Calu3 (cell line): ENCODE measurements around the gene CAPN3. TPM values are rescaled to one million over a fixed set of nuclear protein-coding genes. Genes with fewer than 3 reads are reported as not detected.

ENCODE experiments used
- BruUV-seq: library from RNA; stranded (reverse); fragments of 400-500 nt; replicated peaks from 2 replicates; lab custom pipeline; 2021; lab: Mats Ljungman, UMichigan
- CTCF ChIA-PET: fragments of 300-600 bp; sonication (Branson Sonifier 250); formaldehyde crosslinking; loops from one replicate; lab custom pipeline; 2022; ENCODE audit warnings: antibody characterized with exemption; lab: Charles Lee
- DNase-seq: peaks from one replicate; pipeline ENCODE4 v3.0.0; 2022
- H3K27ac Mint-ChIP-seq: one replicate; pipeline ENCODE4 v1.8.0; 2022; ENCODE audit warnings: mixed read lengths; ENCODE audit not compliant: unreplicated experiment
- H3K27me3 Mint-ChIP-seq: one replicate; pipeline ENCODE4 v1.8.0; 2022; ENCODE audit warnings: mixed read lengths; ENCODE audit not compliant: unreplicated experiment
- H3K36me3 Mint-ChIP-seq: one replicate; pipeline ENCODE4 v1.8.0; 2022; ENCODE audit warnings: mild to moderate bottlenecking, moderate library complexity, mixed read lengths; ENCODE audit not compliant: insufficient read depth, unreplicated experiment
- H3K4me1 Mint-ChIP-seq: one replicate; pipeline ENCODE4 v1.8.0; 2022; ENCODE audit warnings: mild to moderate bottlenecking, low read depth, mixed read lengths; ENCODE audit not compliant: unreplicated experiment
- H3K4me3 Mint-ChIP-seq: one replicate; pipeline ENCODE4 v1.8.0; 2022; ENCODE audit warnings: mild to moderate bottlenecking, low read depth, moderate library complexity, mixed read lengths; ENCODE audit not compliant: unreplicated experiment
- H3K9me3 Mint-ChIP-seq: one replicate; pipeline ENCODE4 v1.8.0; 2022; ENCODE audit warnings: low read depth, mixed read lengths; ENCODE audit not compliant: unreplicated experiment
- CTCF ChIP-seq: fragments of 200-600 bp; IDR thresholded peaks from one replicate; pipeline ENCODE4 v1.8.0; 2022; ENCODE audit warnings: antibody characterized with exemption; ENCODE audit not compliant: unreplicated experiment
- intact Hi-C: fragments of 100-400 bp; cut with micrococcal nuclease; formaldehyde crosslinking; loops from one replicate; pipeline ENCODE4 v1.10.0; 2022; ENCODE audit not compliant: unreplicated experiment
- total RNA-seq: library from RNA; stranded (reverse); gene quantifications from 2 replicates; pipeline ENCODE4 v1.2.3, GENCODE V29; 2022

Gene CAPN3
- total RNA-seq, 1 experiment from 2014 or later, result 2.3 TPM

GRCh38 chr15:42448281-42448680 is 89.0 kb downstream of the CAPN3 start:
- Mint-ChIP-seq H3K4me3 (no peak overlapping the region), H3K9me3 (no peaks in the 10 kb centered on the region), H3K36me3 (peaks cover 6% of the 10 kb centered on the region), H3K27ac (no peak overlapping the region), H3K4me1 (no peaks in the 10 kb centered on the region), H3K27me3 (no peaks in the 10 kb centered on the region)
- BruUV-seq, result no TSS peak
- intact Hi-C loops, result no loop called here
- TF ChIP-seq CTCF, result no peak
- no peak for DNase-seq
- CTCF ChIA-PET, result no interaction called here

GRCh38 chr15:42449770-42450424 is 90.6 kb downstream of the CAPN3 start:
- H3K4me1 Mint-ChIP-seq, result no peaks in the 10 kb centered on the region
- DNase-seq, result no peak
- H3K9me3 Mint-ChIP-seq, result no peaks in the 10 kb centered on the region
- CTCF ChIA-PET, result interaction anchor here (0.9 kb wide), 1 partner anchor 20 kb away, joined by 3 read pairs; no protein-coding TSS in a partner anchor
- H3K36me3 Mint-ChIP-seq, result no peaks in the 10 kb centered on the region
- TF ChIP-seq CTCF, result no peak
- intact Hi-C loops, result no loop called here
- no peaks in the 10 kb centered on the region for H3K27me3 Mint-ChIP-seq
- H3K27ac Mint-ChIP-seq, result no peak overlapping the region
- no peak overlapping the region for H3K4me3 Mint-ChIP-seq
- no TSS peak for BruUV-seq

- CTCF ChIA-PET, result no interaction called here
- intact Hi-C loops, result no loop called here
- no peaks in the 10 kb centered on the region for H3K4me1 Mint-ChIP-seq
These were observed 91.1 kb downstream of the CAPN3 start for GRCh38 chr15:42450425-42450790.

GRCh38 chr15:42453826-42454225 is 94.5 kb downstream of the CAPN3 start:
- no TSS peak for BruUV-seq
- no peaks in the 10 kb centered on the region for H3K9me3 Mint-ChIP-seq
- H3K27me3 Mint-ChIP-seq, result no peaks in the 10 kb centered on the region
- no peak for TF ChIP-seq CTCF
- intact Hi-C loops, result no loop called here
- H3K4me3 Mint-ChIP-seq, result no peak overlapping the region
- H3K4me1 Mint-ChIP-seq, result no peaks in the 10 kb centered on the region
- no peak for DNase-seq
- no peaks in the 10 kb centered on the region for H3K36me3 Mint-ChIP-seq
- no peak overlapping the region for H3K27ac Mint-ChIP-seq
- CTCF ChIA-PET, result no interaction called here

More at GRCh38 chr15:42450425-42450790, 91.1 kb downstream of the CAPN3 start:
- BruUV-seq, result TSS peak; percentile 52
- no peaks in the 10 kb centered on the region for H3K27me3 Mint-ChIP-seq
- H3K36me3 Mint-ChIP-seq, result no peaks in the 10 kb centered on the region
- H3K4me3 Mint-ChIP-seq, result no peak overlapping the region
- no peak overlapping the region for H3K27ac Mint-ChIP-seq
- TF ChIP-seq CTCF, result no peak
- no peaks in the 10 kb centered on the region for H3K9me3 Mint-ChIP-seq
- DNase-seq, result no peak
